BLaER1 (cell line): ENCODE data around the gene TLCD1.

Experiments
- H3K27ac ChIP-seq: shearing (Covaris generic); formaldehyde crosslinking; 2 replicates; pipeline ENCODE4 v1.8.1; 2022
- H3K27me3 ChIP-seq: shearing (Covaris generic); formaldehyde crosslinking; 2 replicates; pipeline ENCODE4 v1.8.1; 2022
- H3K36me3 ChIP-seq: shearing (Covaris generic); formaldehyde crosslinking; 2 replicates; pipeline ENCODE4 v1.8.1; 2022
- H3K4me1 ChIP-seq: shearing (Covaris generic); formaldehyde crosslinking; 2 replicates; pipeline ENCODE4 v1.8.1; 2022
- H3K4me2 ChIP-seq: shearing (Covaris generic); formaldehyde crosslinking; 2 replicates; pipeline ENCODE4 v1.8.1; 2022
- H3K4me3 ChIP-seq: shearing (Covaris generic); formaldehyde crosslinking; 2 replicates; pipeline ENCODE4 v1.8.1; 2022
- H3K9ac ChIP-seq: shearing (Covaris generic); formaldehyde crosslinking; 2 replicates; pipeline ENCODE4 v1.8.1; 2022
- H3K9me3 ChIP-seq: shearing (Covaris generic); formaldehyde crosslinking; 2 replicates; pipeline ENCODE4 v1.8.1; 2022
- H4K20me1 ChIP-seq: shearing (Covaris generic); formaldehyde crosslinking; 2 replicates; pipeline ENCODE4 v1.8.1; 2022
- Cebpa-rat ChIP-seq: shearing (Covaris generic); IDR thresholded peaks from 2 replicates; pipeline ENCODE4 v1.8.1; 2022

TLCD1 gene

GRCh38 chr17:28704219-28704858 is 21.7 kb downstream of the TLCD1 start:
- no peaks in the 10 kb centered on the region for H3K4me1 ChIP-seq
- no peak overlapping the region for H3K4me2 ChIP-seq
- no peaks in the 10 kb centered on the region for H3K27me3 ChIP-seq
- H3K9ac ChIP-seq, result no peak overlapping the region
- no peak for TF ChIP-seq Cebpa-rat
- H4K20me1 ChIP-seq, result peaks cover 25% of the 10 kb centered on the region
- no peaks in the 10 kb centered on the region for H3K9me3 ChIP-seq
- H3K4me3 ChIP-seq, result no peak overlapping the region
- H3K36me3 ChIP-seq, result peaks cover 70% of the 10 kb centered on the region
- no peak overlapping the region for H3K27ac ChIP-seq

- no peak overlapping the region for H3K27ac ChIP-seq
- H3K9ac ChIP-seq, result no peak overlapping the region
- H4K20me1 ChIP-seq, result peaks cover 31% of the 10 kb centered on the region
- no peak overlapping the region for H3K4me3 ChIP-seq
- H3K36me3 ChIP-seq, result peaks cover 77% of the 10 kb centered on the region
- TF ChIP-seq Cebpa-rat, result no peak
- H3K4me1 ChIP-seq, result no peaks in the 10 kb centered on the region
- H3K27me3 ChIP-seq, result no peaks in the 10 kb centered on the region
- H3K9me3 ChIP-seq, result no peaks in the 10 kb centered on the region
- H3K4me2 ChIP-seq, result no peak overlapping the region
Measured at GRCh38 chr17:28703552-28704218, 22.3 kb downstream of the TLCD1 start.

DNA sequence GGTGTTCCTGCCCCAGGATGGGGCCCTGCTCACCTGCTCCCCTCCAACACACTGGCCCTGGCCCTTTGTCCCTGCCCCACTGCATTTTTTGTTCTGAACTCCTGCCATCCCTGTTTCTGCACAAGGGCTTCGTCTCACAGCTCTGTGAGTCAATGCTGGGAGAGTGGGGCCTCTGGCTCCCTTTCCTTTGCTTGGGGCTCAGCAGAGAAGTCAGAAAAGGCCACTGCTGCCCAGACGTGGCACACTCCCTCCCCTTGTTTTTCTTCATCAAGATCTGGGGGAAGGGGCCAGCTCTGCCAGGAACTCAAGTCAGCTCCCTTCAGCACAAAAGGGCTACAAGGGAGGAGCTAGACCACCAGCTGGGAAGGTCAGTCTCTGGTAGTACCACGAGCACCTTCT is 23.3 kb downstream of the TLCD1 start:
- no peak overlapping the region; the same call in 1 of the 2 replicates for H3K9ac ChIP-seq
- no peak overlapping the region for H3K4me2 ChIP-seq
- no peaks in the 10 kb centered on the region for H3K9me3 ChIP-seq
- H3K27ac ChIP-seq, result no peak overlapping the region
- TF ChIP-seq Cebpa-rat, result no peak
- H3K4me1 ChIP-seq, result no peaks in the 10 kb centered on the region
- H3K36me3 ChIP-seq, result peaks cover 86% of the 10 kb centered on the region
- H3K4me3 ChIP-seq, result no peak overlapping the region
- peaks cover 39% of the 10 kb centered on the region for H4K20me1 ChIP-seq
- H3K27me3 ChIP-seq, result no peaks in the 10 kb centered on the region

DNA sequence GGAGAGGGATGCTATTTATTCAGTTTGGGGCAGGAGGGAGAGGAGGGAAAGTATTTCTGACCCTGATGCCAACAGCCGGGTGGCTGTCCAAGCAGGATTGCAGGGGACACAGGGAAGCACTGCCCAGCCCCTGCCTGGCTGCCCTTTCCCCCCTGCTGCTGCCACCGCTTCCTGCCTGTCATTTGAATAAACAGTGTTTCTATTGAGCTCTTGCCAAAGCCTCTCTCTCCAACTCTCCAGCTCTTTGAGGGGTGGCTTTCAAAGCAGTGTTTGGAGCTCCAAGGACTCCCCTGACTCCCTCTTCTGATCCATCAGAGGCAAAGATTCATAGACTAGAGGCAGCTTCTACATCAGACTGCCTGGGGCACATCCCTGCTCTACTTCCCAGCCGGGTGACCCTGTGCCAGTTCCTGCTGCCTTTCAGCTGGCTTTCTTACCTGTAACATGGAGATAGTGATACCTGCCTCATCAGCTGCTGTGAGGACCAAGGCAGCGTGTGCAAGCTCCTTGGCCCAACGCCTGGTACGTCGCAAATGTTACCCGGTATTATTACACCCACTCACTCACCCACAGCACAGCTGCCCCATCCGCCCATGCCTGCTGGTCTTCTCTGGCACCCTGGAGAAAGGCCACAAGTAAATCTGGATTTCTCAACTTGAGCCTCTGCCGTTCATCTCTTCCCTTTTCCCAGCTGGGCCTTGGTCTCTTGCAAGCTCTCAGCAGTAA is 23.8 kb downstream of the TLCD1 start:
- Histone ChIP-seq H3K4me1 (no peaks in the 10 kb centered on the region), H3K9me3 (no peaks in the 10 kb centered on the region), H3K27ac (no peak overlapping the region), H3K9ac (no peak overlapping the region; the same call in 1 of the 2 replicates), H3K4me2 (no peak overlapping the region), H3K4me3 (no peak overlapping the region), H3K27me3 (no peaks in the 10 kb centered on the region), H4K20me1 (peaks cover 39% of the 10 kb centered on the region), H3K36me3 (peaks cover 92% of the 10 kb centered on the region)
- no peak for TF ChIP-seq Cebpa-rat

DNA sequence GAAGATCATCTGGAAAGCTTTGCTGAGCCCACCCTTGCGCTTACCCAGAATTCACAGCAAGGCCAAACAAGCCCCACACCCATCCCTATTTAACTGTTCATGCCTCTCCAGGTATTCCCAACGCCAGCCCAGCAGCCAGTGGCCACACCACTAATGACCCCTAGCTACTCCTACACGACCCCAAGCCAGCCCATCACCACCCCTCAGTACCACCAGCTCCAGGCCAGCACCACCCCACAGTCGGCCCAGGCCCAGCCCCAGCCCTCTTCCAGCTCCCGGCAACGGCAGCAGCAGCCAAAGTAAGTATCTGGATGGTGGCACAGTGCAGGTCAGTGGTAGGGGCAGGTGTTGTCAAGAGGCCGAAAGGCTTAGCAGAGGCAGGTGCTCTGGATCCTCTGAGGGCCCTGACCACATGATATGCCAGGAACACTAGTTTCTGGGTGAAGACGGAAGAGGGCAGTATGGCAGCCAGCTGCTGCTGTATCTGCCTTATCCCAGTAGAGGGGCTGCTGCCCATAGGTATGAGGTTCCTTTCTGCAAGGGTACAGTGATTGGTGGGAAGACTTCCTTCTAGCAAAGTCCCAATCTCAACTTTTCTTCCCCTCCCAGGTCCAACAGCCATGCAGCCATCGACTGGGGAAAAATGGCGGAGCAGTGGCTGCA is 25.1 kb downstream of the TLCD1 start:
- Histone ChIP-seq H4K20me1 (peaks cover 39% of the 10 kb centered on the region), H3K4me1 (no peaks in the 10 kb centered on the region), H3K4me3 (no peak overlapping the region), H3K36me3 (peaks cover 99% of the 10 kb centered on the region), H3K9ac (no peak overlapping the region), H3K4me2 (no peak overlapping the region), H3K9me3 (no peaks in the 10 kb centered on the region), H3K27ac (no peak overlapping the region), H3K27me3 (no peaks in the 10 kb centered on the region)
- TF ChIP-seq Cebpa-rat, result no peak

GRCh38 chr17:28700278-28700677 is 25.8 kb downstream of the TLCD1 start:
- no peaks in the 10 kb centered on the region for H3K4me1 ChIP-seq
- H3K27ac ChIP-seq, result no peak overlapping the region
- H3K9ac ChIP-seq, result no peak overlapping the region
- H3K9me3 ChIP-seq, result no peaks in the 10 kb centered on the region
- H3K4me2 ChIP-seq, result no peak overlapping the region
- no peak for TF ChIP-seq Cebpa-rat
- H3K36me3 ChIP-seq, result peaks cover 99% of the 10 kb centered on the region
- H4K20me1 ChIP-seq, result peaks cover 39% of the 10 kb centered on the region
- no peaks in the 10 kb centered on the region for H3K27me3 ChIP-seq
- H3K4me3 ChIP-seq, result no peak overlapping the region

DNA sequence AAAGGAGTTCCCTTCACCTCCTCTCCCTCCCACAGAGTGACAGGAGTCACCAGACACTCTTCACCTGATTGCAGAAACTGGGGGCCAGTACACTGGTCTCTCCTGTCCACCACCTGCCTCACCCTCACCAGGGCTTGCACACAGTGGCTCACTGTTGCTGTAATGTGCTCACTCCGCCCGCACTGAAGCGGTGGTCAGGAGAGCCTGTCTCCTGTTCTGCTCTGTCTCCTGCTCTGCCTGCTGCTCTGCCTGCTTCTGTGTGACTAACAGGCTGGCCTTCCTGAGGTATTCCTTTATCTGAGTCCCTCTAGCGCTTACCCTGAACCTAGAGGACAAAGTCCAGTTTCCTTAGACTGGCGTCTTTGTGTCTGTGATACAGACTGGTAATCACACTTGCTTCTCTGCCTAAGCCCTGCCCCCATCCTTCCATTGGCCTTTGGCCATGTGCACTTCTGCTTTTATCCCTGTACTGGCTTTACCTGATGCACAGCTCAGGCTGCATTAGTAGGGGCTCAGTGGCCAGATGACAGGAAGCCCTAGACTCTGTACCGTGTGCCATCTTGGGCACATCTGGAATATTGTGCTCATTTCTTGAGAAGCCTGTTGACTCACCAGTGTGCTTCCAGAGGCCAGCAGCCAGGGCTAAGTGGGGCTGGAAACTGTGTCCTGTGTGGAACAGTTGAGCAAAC is 27.6 kb downstream of the TLCD1 start:
- no peak for TF ChIP-seq Cebpa-rat
- H3K9ac ChIP-seq, result no peak overlapping the region
- H3K4me3 ChIP-seq, result no peak overlapping the region
- H3K9me3 ChIP-seq, result no peaks in the 10 kb centered on the region
- H3K4me1 ChIP-seq, result no peaks in the 10 kb centered on the region
- no peak overlapping the region for H3K27ac ChIP-seq
- H3K4me2 ChIP-seq, result no peak overlapping the region
- H4K20me1 ChIP-seq, result peaks cover 23% of the 10 kb centered on the region
- no peaks in the 10 kb centered on the region for H3K27me3 ChIP-seq
- H3K36me3 ChIP-seq, result peaks cover 100% of the 10 kb centered on the region

DNA sequence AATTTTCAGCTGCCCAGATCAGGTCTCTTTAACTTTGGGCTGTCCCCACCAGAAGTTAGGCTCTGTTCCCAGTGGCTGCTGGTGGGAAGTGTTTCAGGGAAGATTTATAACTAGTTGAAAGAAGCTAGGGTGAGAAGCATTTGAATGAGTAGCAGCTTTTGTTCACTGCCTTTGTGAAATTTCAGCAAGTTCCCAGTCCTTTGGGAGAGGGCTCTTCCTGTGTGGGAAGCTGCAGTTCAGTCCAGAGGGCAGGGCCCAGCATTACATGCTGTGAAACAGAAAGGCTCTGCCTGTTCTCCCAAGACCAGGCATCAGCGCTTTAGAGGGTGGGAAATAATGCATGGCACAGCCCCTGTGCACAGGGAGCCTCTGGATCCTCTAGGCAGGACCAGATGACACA is 32.2 kb downstream of the TLCD1 start:
- H3K27ac ChIP-seq, result no peak overlapping the region
- H3K27me3 ChIP-seq, result no peaks in the 10 kb centered on the region
- 0 out of 2 replicates have a peak, but pooled peaks cover 10% of the 10 kb centered on the region for H4K20me1 ChIP-seq
- no peak for TF ChIP-seq Cebpa-rat
- H3K9ac ChIP-seq, result no peak overlapping the region
- H3K9me3 ChIP-seq, result no peaks in the 10 kb centered on the region
- H3K4me2 ChIP-seq, result no peak overlapping the region
- peaks cover 100% of the 10 kb centered on the region for H3K36me3 ChIP-seq
- H3K4me3 ChIP-seq, result no peak overlapping the region
- H3K4me1 ChIP-seq, result no peaks in the 10 kb centered on the region

DNA sequence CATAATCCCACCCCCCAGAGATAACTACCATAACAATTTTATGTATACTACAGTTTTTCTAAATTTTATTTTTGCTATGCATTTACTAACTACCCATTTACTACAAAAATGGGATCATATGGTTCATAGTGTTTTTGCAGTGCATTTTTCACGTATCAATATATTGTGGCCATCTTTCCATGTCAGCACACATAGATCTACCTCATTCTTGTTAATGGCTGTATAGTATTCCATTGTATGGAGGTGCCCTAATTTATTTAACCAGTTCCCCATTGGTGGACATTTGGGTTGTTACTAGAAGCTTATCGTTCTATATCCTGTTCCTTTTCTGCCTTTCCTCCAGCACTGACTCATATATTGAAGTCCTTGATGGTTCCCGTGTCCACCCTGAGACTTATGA is 37.0 kb downstream of the TLCD1 start:
- Histone ChIP-seq H3K9me3 (no peaks in the 10 kb centered on the region), H3K9ac (no peak overlapping the region), H3K36me3 (peaks cover 100% of the 10 kb centered on the region), H3K4me3 (no peak overlapping the region), H3K27ac (no peak overlapping the region), H3K27me3 (no peaks in the 10 kb centered on the region), H3K4me2 (no peak overlapping the region), H3K4me1 (peaks cover 12% of the 10 kb centered on the region), H4K20me1 (0 out of 2 replicates have a peak, but pooled peaks cover 10% of the 10 kb centered on the region)
- TF ChIP-seq Cebpa-rat, result no peak
